ENCODE results near the gene SLC8A1.

The SLC8A1 gene

DNA sequence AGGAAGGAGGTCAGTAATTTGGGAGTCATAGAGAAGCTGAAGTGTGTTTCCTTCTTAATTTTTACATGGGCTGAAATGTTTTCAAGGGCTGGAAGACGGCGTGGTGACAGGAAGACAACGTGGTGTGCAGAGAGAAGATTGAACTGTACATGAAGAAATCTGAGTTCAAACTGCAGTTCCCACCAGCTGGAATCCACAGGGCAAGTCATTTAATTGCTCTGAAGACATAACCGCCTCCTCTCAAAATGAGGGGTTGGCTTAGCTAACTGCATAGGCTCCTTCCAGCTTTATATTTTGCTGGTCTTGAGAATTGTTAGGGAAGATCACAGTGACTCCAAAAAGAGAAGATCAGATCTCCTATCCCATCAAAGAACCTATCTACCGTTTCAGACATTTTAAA is 103.9 kb downstream of the SLC8A1 start:
- no peak for DNase-seq

- no peak for DNase-seq
These were observed 105.1 kb downstream of the SLC8A1 start for GRCh38 chr2:40346535-40347354.

GRCh38 chr2:40344364-40344763 is 107.5 kb downstream of the SLC8A1 start:
- no peak for DNase-seq

DNA sequence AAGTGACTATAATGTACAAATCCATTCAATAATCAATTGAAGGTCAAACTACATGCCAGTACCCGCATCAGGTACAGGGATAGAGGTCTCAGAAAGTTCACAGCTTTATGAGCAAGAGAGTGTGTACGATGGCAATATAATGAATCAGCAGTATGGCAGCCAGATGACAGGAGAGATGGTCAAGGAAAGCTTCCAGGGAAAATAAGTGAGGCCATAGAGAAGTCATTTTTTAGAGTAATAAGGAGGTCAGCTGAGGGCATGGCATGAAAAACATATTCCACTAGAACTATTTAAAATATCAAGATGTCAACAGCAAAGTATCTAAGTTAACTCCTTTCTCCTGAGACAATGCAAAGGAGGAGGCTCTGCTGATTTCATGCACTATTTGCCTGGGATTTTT is 108.0 kb downstream of the SLC8A1 start:
- DNase-seq, result no peak

GRCh38 chr2:40341198-40341597 is 110.7 kb downstream of the SLC8A1 start:
- DNase-seq, result no peak

- no peak for DNase-seq
These were observed 112.9 kb downstream of the SLC8A1 start for GRCh38 chr2:40339026-40339425.

GRCh38 chr2:40332191-40332826 is 119.6 kb downstream of the SLC8A1 start:
- no peak for DNase-seq

DNA sequence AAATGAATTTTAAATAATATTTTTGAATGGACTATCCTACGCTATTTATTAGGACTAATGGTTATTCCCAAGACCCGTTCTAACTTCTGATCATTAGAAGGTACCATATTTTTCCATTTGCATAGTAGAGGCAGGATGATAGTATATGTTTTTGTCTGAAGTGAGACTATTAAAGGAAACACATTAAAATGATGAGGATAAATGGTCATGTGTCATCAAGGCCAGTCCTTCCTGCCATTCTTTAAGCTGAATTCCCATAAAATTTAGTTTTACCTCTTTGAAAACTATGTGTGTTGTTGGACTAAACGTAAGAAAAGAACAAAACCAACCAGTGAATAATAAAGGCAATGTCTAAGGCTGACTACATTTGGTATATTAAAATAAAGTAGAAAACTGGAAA is 121.8 kb downstream of the SLC8A1 start:
- no peak for DNase-seq

- no peak for DNase-seq
These were observed 122.2 kb downstream of the SLC8A1 start for GRCh38 chr2:40329739-40330030.

GRCh38 chr2:40325116-40325515 is 126.8 kb downstream of the SLC8A1 start:
- DNase-seq, result no peak

GRCh38 chr2:40324656-40325055 is 127.2 kb downstream of the SLC8A1 start:
- no peak for DNase-seq

DNA sequence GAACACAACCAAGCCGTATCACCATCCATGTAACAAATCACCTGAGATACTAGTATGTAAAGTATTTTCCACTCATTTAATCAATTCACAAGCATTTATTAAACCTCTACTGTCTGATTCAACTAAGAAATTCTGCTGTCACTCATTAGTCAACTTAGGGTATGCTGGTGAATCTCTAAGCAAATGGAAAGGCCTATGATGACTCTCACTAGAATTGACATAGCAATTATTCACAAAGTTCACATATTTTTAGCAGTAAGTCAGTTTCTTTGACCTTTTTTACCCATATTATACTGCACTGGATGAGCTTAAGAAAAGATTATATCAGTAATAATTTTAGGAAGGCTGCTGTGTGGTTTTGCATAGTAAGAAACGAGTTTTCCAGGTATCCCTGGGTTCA is 130.1 kb downstream of the SLC8A1 start:
- DNase-seq, result no peak

DNA sequence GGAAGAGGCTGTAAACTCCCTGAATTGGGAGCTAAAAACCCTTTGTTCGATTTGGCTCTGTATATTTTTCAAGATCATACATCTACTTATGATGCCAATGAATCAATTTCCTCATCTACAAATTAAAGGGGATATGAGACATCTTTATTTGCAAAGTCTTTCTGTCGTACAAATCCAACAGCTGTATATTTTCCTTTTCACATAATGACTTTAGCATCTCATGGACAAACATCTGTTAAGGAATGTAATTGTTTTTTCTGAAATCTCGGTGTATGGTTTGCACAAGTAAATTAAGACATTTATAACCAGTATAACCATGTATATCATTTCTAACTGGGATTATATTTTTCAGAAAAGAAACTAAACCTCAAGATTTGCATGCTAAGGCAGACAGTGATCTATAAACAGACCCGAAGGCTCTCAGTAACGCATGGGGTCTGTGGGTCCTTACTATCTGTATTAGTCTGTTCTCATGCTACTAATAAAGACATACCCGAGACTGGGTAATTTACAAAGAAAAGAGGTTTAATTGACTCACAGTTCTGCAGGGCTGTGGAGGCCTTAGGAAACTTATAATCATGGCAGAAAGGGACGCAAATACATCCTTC is 130.8 kb downstream of the SLC8A1 start:
- no peak for DNase-seq

GRCh38 chr2:40318921-40319320 is 133.0 kb downstream of the SLC8A1 start:
- DNase-seq, result no peak

DNA sequence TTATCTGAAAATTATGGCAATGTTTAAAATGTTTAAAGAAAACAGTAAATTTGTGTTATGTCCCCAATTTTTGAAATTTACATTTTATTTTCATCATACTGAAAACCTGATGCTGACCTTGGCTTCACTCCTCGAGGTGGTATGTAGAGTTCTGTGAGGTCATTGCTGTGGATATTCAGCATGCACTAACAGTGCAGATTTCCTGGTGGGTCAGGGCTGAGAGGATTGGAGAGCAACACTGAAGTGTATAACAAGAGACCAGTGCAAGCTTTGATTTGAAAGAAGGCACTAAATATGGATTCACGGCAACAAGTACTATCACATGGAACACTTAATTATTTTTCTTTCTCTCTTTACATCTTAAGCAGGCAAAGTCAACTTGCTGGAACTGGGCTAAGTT is 134.1 kb downstream of the SLC8A1 start:
- no peak for DNase-seq

GRCh38 chr2:40317046-40317445 is 134.8 kb downstream of the SLC8A1 start:
- DNase-seq, result no peak

GRCh38 chr2:40316620-40317019 is 135.3 kb downstream of the SLC8A1 start:
- DNase-seq, result no peak

DNA sequence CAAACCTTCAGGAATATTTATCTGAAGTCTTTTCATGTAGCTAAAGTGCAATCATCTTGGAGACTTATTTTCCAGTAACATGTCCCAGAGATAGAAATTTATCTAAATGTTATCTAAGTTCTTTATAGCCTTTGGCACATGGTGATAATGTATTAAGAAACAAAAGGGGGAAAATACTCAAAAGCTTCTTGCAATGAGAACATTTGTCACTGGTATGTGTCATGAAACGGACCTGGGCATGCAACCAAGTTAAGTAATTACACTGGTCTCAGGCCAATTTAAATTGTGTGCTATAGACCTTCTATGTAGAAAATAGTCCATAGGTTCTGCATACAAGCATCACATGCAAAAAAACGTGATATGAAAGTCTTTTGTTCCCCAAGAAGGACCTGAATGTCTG is 136.2 kb downstream of the SLC8A1 start:
- DNase-seq, result no peak

GRCh38 chr2:40311026-40311425 is 140.9 kb downstream of the SLC8A1 start:
- no peak for DNase-seq

DNA sequence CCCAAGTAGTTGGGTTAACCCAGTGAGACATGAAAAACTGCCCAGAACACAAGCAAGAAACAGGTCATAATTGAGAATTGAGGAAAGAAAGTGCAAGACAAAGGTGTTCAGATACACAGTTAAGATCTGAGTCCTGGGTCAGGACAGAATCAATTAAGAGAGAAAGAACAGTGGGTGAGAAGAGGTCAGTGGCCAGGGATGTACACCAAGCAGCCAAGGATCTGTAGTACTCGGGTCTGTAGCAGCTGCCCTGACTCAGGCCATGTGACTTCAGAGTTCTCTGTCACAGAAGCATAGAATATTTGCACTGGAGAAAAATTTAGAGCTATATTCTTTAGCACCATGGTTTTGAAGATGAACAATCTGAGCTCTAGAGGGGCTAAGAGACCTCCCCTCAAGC is 141.6 kb downstream of the SLC8A1 start:
- DNase-seq, result no peak

GRCh38 chr2:40304340-40304739 is 147.6 kb downstream of the SLC8A1 start:
- DNase-seq, result no peak

- no peak for DNase-seq
These were observed 148.1 kb downstream of the SLC8A1 start for GRCh38 chr2:40303746-40304145.

- DNase-seq, result no peak
These were observed 149.1 kb downstream of the SLC8A1 start for GRCh38 chr2:40302751-40303325.

- DNase-seq, result no peak
These were observed 151.5 kb downstream of the SLC8A1 start for GRCh38 chr2:40300391-40300790.

Data from CD4-positive, alpha-beta T cell treated with Interleukin-17A for 1 hour (primary cell).